ENCODE measurements around the gene SINHCAF. TPM values are rescaled to one million over a fixed set of nuclear protein-coding genes. Genes with fewer than 3 reads are reported as not detected.

The SINHCAF gene
- total and polyA plus RNA-seq, 2 experiments from 2014 or later, result 581 to 686 TPM

- TF ChIP-seq ZNF462 (CRISPR knock-in tag; IDR thresholded peaks at IDR 0.05), result no peak
- no peak for TF ChIP-seq ZNF114 (CRISPR knock-in tag; IDR thresholded peaks at IDR 0.05)
- no peak for TF ChIP-seq NANOG (IDR thresholded peaks at IDR 0.05; ENCODE audit: borderline replicate concordance)
- no peak for TF ChIP-seq CTCF (conservative IDR thresholded peaks at IDR 0.05; ENCODE audit: low read depth in 2 of 2)
- TF ChIP-seq STAT1 (IDR thresholded peaks at IDR 0.05; ENCODE audit: unreplicated experiment), result no peak
- TF ChIP-seq POLR2AphosphoS5 (IDR thresholded peaks at IDR 0.05; ENCODE audit: low read depth), result no peak
- TF ChIP-seq JUNB (IDR thresholded peaks at IDR 0.05; ENCODE audit: unreplicated experiment), result no peak
- no peak for TF ChIP-seq CREB1 (CRISPR knock-in tag; IDR thresholded peaks at IDR 0.05; ENCODE audit: low read depth)
- no peak for TF ChIP-seq EZH2phosphoT487 (IDR thresholded peaks at IDR 0.05; ENCODE audit: unreplicated experiment)
These were observed 17.2 kb upstream of the SINHCAF start (continued) for GRCh38 chr12:31343139-31343538.
